Astrocyte (in vitro differentiated cells and primary cell): ENCODE results near the gene COL5A1. TPM values are rescaled to one million over a fixed set of nuclear protein-coding genes. Genes with fewer than 3 reads are reported as not detected.
A peak's percentile ranks its signal among the peaks of the same experiment; 100 is the strongest.

Source experiments
- DNase-seq: peaks from one replicate; pipeline ENCODE4 v3.0.0-alpha.2; 2010; ENCODE audit warnings: low read depth
- FAIRE-seq: peaks from 2 replicates; lab custom pipeline; 2011; peaks lifted over from hg19 to GRCh38; lab: Jason Lieb, UNC
- H2AFZ ChIP-seq: 2 replicates; pipeline ENCODE4 v1.6.0; 2012; ENCODE audit warnings: low read depth, low read length, inconsistent platforms
- H3K27ac ChIP-seq: 2 replicates; pipeline ENCODE4 v1.5.1; 2011; ENCODE audit warnings: low read depth, low read length, inconsistent platforms
- H3K27me3 ChIP-seq: 2 replicates; pipeline ENCODE4 v1.6.0; 2011; ENCODE audit warnings: low read length, inconsistent platforms; ENCODE audit not compliant: insufficient read depth
- H3K36me3 ChIP-seq: 2 replicates; pipeline ENCODE4 v1.5.1; 2011; ENCODE audit warnings: low read length, inconsistent platforms; ENCODE audit not compliant: insufficient read depth
- H3K4me1 ChIP-seq: 2 replicates; pipeline ENCODE4 v1.5.1; 2011; ENCODE audit warnings: low read length, inconsistent platforms; ENCODE audit not compliant: insufficient read depth
- H3K4me2 ChIP-seq: 2 replicates; pipeline ENCODE4 v1.6.0; 2012; ENCODE audit warnings: low read length, inconsistent platforms
- H3K4me3 ChIP-seq: 2 replicates; pipeline ENCODE4 v1.5.1; 2011; ENCODE audit warnings: low read depth, mild to moderate bottlenecking, low read length, inconsistent platforms; ENCODE audit not compliant: insufficient read depth
- H3K79me2 ChIP-seq: 2 replicates; pipeline ENCODE4 v1.6.0; 2012; ENCODE audit warnings: mild to moderate bottlenecking, low read length, inconsistent platforms; ENCODE audit not compliant: insufficient read depth
- H3K9ac ChIP-seq: 2 replicates; pipeline ENCODE4 v1.6.0; 2012; ENCODE audit warnings: mild to moderate bottlenecking, low read length, inconsistent platforms
- H3K9me3 ChIP-seq: 2 replicates; pipeline ENCODE4 v1.5.1; 2012; ENCODE audit warnings: low read depth, mild to moderate bottlenecking, low read length, inconsistent platforms; ENCODE audit not compliant: insufficient read depth
- H4K20me1 ChIP-seq: 2 replicates; pipeline ENCODE4 v1.6.0; 2012; ENCODE audit warnings: low read length, inconsistent platforms; ENCODE audit not compliant: insufficient read depth
- H3K27ac Mint-ChIP-seq: one replicate; pipeline ENCODE4 v1.8.0; 2021; ENCODE audit warnings: mild to moderate bottlenecking, mixed read lengths; ENCODE audit not compliant: unreplicated experiment
- H3K27me3 Mint-ChIP-seq: one replicate; pipeline ENCODE4 v1.8.0; 2021; ENCODE audit warnings: low read depth, mixed read lengths; ENCODE audit not compliant: unreplicated experiment
- H3K36me3 Mint-ChIP-seq: one replicate; pipeline ENCODE4 v1.8.0; 2021; ENCODE audit warnings: low read depth, mixed read lengths; ENCODE audit not compliant: unreplicated experiment
- H3K4me1 Mint-ChIP-seq: one replicate; pipeline ENCODE4 v1.8.0; 2021; ENCODE audit warnings: low read depth, mixed read lengths; ENCODE audit not compliant: unreplicated experiment
- H3K4me3 Mint-ChIP-seq: one replicate; pipeline ENCODE4 v1.8.0; 2021; ENCODE audit warnings: mild to moderate bottlenecking, moderate library complexity, mixed read lengths; ENCODE audit not compliant: unreplicated experiment
- H3K9me3 Mint-ChIP-seq: one replicate; pipeline ENCODE4 v1.8.0; 2021; ENCODE audit warnings: mild to moderate bottlenecking, mixed read lengths; ENCODE audit not compliant: unreplicated experiment
- CTCF ChIP-seq: IDR thresholded peaks from 2 replicates; pipeline ENCODE4 v1.5.1; 2011; ENCODE audit warnings: low read depth, mild to moderate bottlenecking, inconsistent platforms, low read length, moderate library complexity; ENCODE audit not compliant: insufficient read depth
- EZH2 ChIP-seq: IDR thresholded peaks from 2 replicates; pipeline ENCODE4 v1.6.1; 2012; ENCODE audit warnings: mild to moderate bottlenecking, low read length, inconsistent platforms; ENCODE audit not compliant: insufficient read depth
- total RNA-seq: library from RNA; stranded (reverse); gene quantifications from 2 replicates; pipeline ENCODE4 v1.2.1, GENCODE V29; 2021

The COL5A1 gene
- total RNA-seq, 1 donor from 2014 or later: 1,055 TPM

GRCh38 chr9:134638502-134639090 lies 3.0 kb upstream of the COL5A1 start:
- peaks cover 12% of the 10 kb centered on the region for H4K20me1 ChIP-seq
- no peak overlapping the region for H3K27ac ChIP-seq
- DNase-seq (no peak), FAIRE-seq (no peak)
- peaks cover 9% of the 10 kb centered on the region for H3K36me3 Mint-ChIP-seq
- H3K4me3 Mint-ChIP-seq: no peak overlapping the region
- no peak overlapping the region for H3K9ac ChIP-seq
- H3K9me3 Mint-ChIP-seq: peaks cover 1% of the 10 kb centered on the region
- H3K36me3 ChIP-seq: no peaks in the 10 kb centered on the region
- no peaks in the 10 kb centered on the region for H3K9me3 ChIP-seq
- peaks cover 14% of the 10 kb centered on the region for H3K4me1 Mint-ChIP-seq
- no peak overlapping the region for H3K4me2 ChIP-seq
- peaks cover 16% of the 10 kb centered on the region for H3K4me1 ChIP-seq
- no peak for TF ChIP-seq EZH2
- TF ChIP-seq CTCF: no peak
- H3K27me3 ChIP-seq: no peaks in the 10 kb centered on the region
- H3K27ac Mint-ChIP-seq: no peak overlapping the region
- H3K27me3 Mint-ChIP-seq: peaks cover 5% of the 10 kb centered on the region
- no peak overlapping the region for H2AFZ ChIP-seq
- H3K4me3 ChIP-seq: no peak overlapping the region
- H3K79me2 ChIP-seq: peaks cover 21% of the 10 kb centered on the region

GRCh38 chr9:134639994-134640393 lies 1.6 kb upstream of the COL5A1 start:
- H3K79me2 ChIP-seq: peaks cover 31% of the 10 kb centered on the region
- H3K9me3 Mint-ChIP-seq: peaks cover 1% of the 10 kb centered on the region
- H3K27ac Mint-ChIP-seq: peak overlapping the region; percentile 87
- FAIRE-seq: no peak
- peaks cover 17% of the 10 kb centered on the region for H3K4me1 ChIP-seq
- peak overlapping the region; percentile 52 for H3K4me3 Mint-ChIP-seq
- H3K36me3 Mint-ChIP-seq: peaks cover 13% of the 10 kb centered on the region
- no peak overlapping the region for H3K4me3 ChIP-seq
- H3K36me3 ChIP-seq: no peaks in the 10 kb centered on the region
- no peaks in the 10 kb centered on the region for H3K9me3 ChIP-seq
- no peak for DNase-seq
- no peak overlapping the region for H3K27ac ChIP-seq
- H3K4me2 ChIP-seq: no peak overlapping the region
- TF ChIP-seq CTCF: no peak
- no peak for TF ChIP-seq EZH2
- peaks cover 21% of the 10 kb centered on the region for H4K20me1 ChIP-seq
- peaks cover 14% of the 10 kb centered on the region for H3K4me1 Mint-ChIP-seq
- no peak overlapping the region for H2AFZ ChIP-seq
- H3K27me3 Mint-ChIP-seq: peaks cover 4% of the 10 kb centered on the region
- no peaks in the 10 kb centered on the region for H3K27me3 ChIP-seq
- no peak overlapping the region for H3K9ac ChIP-seq

- FAIRE-seq: no peak
- Histone ChIP-seq H3K4me2 (peak overlapping the region; percentile 100), H3K4me3 (peak overlapping the region; percentile 54), H3K27me3 (no peaks in the 10 kb centered on the region), H3K9me3 (no peaks in the 10 kb centered on the region), H3K4me1 (peaks cover 24% of the 10 kb centered on the region), H2AFZ (peak overlapping the region; percentile 53), H3K9ac (peak overlapping the region; percentile 97), H3K79me2 (peaks cover 38% of the 10 kb centered on the region), H3K27ac (peak overlapping the region; percentile 68), H3K36me3 (no peaks in the 10 kb centered on the region), H4K20me1 (peaks cover 27% of the 10 kb centered on the region)
- no peaks in the 10 kb centered on the region for H3K9me3 Mint-ChIP-seq
- TF ChIP-seq CTCF (no peak), EZH2 (no peak)
- peaks cover 2% of the 10 kb centered on the region for H3K27me3 Mint-ChIP-seq
- H3K4me1 Mint-ChIP-seq: peaks cover 14% of the 10 kb centered on the region
- no peak for DNase-seq
- H3K4me3 Mint-ChIP-seq: peak overlapping the region; percentile 82
- peaks cover 13% of the 10 kb centered on the region for H3K36me3 Mint-ChIP-seq
- peak overlapping the region; percentile 87 for H3K27ac Mint-ChIP-seq
Observed at GRCh38 chr9:134640506-134641172, 964 bp upstream of the COL5A1 start.
